Panc1 (cell line): Measurements from ENCODE around the gene RASSF4.

Experiments used
- POLR2AphosphoS5 ChIP-seq: IDR thresholded peaks from 2 replicates; pipeline ENCODE4 v1.6.1; 2012; ENCODE audit warnings: mild to moderate bottlenecking, low read depth, low read length, moderate library complexity
- SIN3A ChIP-seq: IDR thresholded peaks from 2 replicates; pipeline ENCODE4 v1.6.1; 2012; ENCODE audit warnings: low read depth, mild to moderate bottlenecking, low read length, moderate library complexity, borderline replicate concordance; ENCODE audit not compliant: insufficient read depth
- TCF7L2 ChIP-seq: IDR thresholded peaks from 2 replicates; pipeline ENCODE4 v1.6.1; 2011; ENCODE audit warnings: mild to moderate bottlenecking, low read depth, low read length, inconsistent platforms
- TF ChIP-seq, protein P1 (sequence below): fragments of 450-650 bp; IDR thresholded peaks from 2 replicates; pipeline ENCODE4 v1.5.1; 2017; ENCODE audit warnings: mild to moderate bottlenecking

DNA sequence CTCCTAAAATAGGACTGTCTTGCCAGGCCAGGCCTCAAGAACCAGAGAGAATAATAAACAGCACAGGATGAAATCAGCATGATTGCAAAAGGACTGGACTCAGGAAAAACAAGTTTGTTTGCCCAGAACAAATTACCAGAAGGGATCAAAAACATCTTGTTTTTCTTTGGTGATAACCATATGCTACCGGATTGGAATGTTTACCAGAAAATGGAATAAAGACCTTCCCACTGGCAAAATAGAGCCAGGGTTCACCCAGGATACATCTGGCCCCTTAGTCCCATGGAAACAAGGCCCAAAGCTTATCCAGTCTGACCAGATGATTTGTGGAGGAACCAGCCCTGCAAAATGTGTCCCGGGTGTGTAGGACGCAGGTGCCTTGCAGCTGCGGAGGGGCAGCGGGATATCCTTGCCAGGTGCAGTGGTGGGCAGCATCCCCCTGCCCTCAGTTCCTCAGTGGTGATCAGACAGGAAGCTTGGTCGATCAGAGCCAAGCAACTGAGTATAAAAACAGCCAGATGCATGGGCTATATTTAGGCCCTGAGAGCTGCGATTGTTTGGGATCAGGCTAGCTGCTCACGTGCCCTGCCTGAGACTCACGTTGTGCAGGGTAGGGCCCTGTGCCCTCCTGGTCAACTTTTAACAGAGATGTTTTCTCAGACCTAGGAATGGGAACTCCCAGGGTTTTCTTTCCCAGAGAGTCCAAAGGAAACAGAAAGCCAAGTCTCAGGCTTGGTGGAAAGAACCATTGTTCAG is 36.5 kb downstream of the RASSF4 start:
- TF ChIP-seq, protein P1, sequence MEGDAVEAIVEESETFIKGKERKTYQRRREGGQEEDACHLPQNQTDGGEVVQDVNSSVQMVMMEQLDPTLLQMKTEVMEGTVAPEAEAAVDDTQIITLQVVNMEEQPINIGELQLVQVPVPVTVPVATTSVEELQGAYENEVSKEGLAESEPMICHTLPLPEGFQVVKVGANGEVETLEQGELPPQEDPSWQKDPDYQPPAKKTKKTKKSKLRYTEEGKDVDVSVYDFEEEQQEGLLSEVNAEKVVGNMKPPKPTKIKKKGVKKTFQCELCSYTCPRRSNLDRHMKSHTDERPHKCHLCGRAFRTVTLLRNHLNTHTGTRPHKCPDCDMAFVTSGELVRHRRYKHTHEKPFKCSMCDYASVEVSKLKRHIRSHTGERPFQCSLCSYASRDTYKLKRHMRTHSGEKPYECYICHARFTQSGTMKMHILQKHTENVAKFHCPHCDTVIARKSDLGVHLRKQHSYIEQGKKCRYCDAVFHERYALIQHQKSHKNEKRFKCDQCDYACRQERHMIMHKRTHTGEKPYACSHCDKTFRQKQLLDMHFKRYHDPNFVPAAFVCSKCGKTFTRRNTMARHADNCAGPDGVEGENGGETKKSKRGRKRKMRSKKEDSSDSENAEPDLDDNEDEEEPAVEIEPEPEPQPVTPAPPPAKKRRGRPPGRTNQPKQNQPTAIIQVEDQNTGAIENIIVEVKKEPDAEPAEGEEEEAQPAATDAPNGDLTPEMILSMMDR, result no peak
- no peak for TF ChIP-seq TCF7L2
- no peak for TF ChIP-seq POLR2AphosphoS5
- no peak for TF ChIP-seq SIN3A
